Measurements from ENCODE around the gene SPOCK2. TPM values are rescaled to one million over a fixed set of nuclear protein-coding genes. Genes with fewer than 3 reads are reported as not detected.

The SPOCK2 gene
- total RNA-seq, 4 donors from 2014 or later: 4.6 to 12.1 (median 7.8) TPM

DNA sequence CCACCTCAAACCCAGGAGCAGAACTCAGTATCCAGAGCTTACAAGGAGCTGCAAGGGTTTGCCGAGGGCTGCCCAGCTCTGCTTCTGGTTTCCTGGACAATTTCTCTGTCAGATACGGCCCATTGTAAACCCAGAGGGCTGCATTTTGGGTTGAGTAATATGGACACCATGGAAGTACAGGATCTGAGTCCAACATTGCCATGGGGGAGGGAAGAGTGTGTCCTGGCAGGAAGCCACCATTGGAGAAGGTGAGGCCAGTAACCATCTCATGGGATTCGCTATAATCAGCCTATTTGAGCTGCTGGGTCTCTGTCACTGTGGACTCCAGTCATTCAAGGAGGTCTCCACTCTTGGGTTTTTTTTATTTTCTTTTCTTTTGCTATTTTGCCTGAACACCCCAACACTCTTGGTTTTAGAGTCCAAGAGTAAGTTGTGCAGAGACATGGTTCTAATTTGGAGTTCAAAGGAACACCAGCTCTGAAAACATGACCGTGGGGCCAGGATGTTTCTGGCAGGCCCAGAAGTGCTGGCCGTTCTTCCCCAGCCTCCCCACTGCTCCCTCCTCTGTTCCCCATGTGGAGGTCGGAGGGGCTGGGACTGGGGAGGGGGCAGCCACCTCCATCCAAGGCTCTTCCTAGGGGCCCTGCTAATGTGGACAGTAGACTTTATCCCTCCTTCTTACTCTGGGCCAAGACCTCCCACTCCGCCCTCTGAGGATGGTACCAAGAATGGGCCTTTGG, 77.9 kb downstream of the SPOCK2 start:
- H3K4me1 ChIP-seq: peaks cover 74 to 78% (median 77%) of the 10 kb centered on the region in 4 donors
- H3K4me3 ChIP-seq: peak overlapping the region in 1 of 4 donors; percentile 3
- TF ChIP-seq POLR2A (IDR thresholded peaks at IDR 0.05; ENCODE audit: low read depth) (no peak), POLR2AphosphoS5 (IDR thresholded peaks at IDR 0.05) (no peak), EP300 (IDR thresholded peaks at IDR 0.05) (no peak)
- TF ChIP-seq, protein P1, sequence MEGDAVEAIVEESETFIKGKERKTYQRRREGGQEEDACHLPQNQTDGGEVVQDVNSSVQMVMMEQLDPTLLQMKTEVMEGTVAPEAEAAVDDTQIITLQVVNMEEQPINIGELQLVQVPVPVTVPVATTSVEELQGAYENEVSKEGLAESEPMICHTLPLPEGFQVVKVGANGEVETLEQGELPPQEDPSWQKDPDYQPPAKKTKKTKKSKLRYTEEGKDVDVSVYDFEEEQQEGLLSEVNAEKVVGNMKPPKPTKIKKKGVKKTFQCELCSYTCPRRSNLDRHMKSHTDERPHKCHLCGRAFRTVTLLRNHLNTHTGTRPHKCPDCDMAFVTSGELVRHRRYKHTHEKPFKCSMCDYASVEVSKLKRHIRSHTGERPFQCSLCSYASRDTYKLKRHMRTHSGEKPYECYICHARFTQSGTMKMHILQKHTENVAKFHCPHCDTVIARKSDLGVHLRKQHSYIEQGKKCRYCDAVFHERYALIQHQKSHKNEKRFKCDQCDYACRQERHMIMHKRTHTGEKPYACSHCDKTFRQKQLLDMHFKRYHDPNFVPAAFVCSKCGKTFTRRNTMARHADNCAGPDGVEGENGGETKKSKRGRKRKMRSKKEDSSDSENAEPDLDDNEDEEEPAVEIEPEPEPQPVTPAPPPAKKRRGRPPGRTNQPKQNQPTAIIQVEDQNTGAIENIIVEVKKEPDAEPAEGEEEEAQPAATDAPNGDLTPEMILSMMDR (IDR thresholded peaks at IDR 0.05): no peak
- no peak for DNase-seq (ENCODE audit: extremely low spot score)
- intact Hi-C loops (cut with DNase I): no loop called here
- no peaks in the 10 kb centered on the region for H3K27me3 ChIP-seq
- H3K36me3 ChIP-seq: peaks cover 14 to 44% (median 32%) of the 10 kb centered on the region in 4 donors
- 66% methylated on average over 6 of the region's 7 CpGs for WGBS
- H3K9me3 ChIP-seq: no peaks in the 10 kb centered on the region
- H3K27ac ChIP-seq (replicated peaks in 1 of 4): peak overlapping the region; percentile 90 to 94 (median 92)

DNA sequence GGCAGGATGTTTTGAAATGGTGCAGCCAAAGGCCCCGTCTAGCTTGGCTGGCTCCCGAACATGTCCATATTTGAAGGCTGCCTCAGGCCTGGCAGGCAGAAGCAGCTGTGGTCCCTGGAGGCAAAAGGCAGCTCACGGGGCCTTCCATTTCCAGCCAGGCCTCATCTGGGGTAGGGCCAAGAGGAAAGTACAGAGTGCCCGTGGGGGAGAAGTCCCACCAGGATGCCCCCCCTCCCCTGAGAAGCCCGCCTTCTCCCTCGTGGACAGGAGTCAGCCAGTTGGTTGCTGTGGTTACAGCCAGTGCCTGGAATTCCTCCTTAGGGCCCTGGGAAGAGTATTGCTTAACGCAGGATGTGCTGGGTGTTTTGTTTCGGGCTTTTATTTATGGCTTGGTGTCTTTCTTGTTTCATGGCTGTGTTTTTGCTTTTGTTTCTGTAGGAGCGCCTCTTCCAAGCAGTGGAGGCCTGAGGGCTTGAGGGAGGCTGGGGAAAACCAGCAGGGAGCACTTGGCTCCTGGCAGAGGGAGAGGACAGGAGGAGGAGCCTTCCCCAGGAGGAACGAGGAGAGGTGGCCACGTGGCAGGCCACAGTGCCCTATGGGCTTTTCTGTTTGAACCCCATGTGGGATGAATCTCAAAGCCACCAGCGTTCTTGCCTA, 78.8 kb downstream of the SPOCK2 start:
- Histone ChIP-seq H3K27ac (replicated peaks in 1 of 4) (peak overlapping the region; percentile 90 to 94 (median 92)), H3K4me1 (peaks cover 65 to 77% (median 74%) of the 10 kb centered on the region in 4 donors), H3K36me3 (peaks cover 14 to 50% (median 32%) of the 10 kb centered on the region in 4 donors), H3K9me3 (no peaks in the 10 kb centered on the region), H3K27me3 (no peaks in the 10 kb centered on the region), H3K4me3 (peak overlapping the region; percentile 3 to 22 (median 12))
- TF ChIP-seq POLR2AphosphoS5 (IDR thresholded peaks at IDR 0.05) (peak; percentile 79 to 87), POLR2A (IDR thresholded peaks at IDR 0.05; ENCODE audit: low read depth) (no peak), EP300 (IDR thresholded peaks at IDR 0.05) (peak; percentile 45)
- TF ChIP-seq, protein P1 (IDR thresholded peaks at IDR 0.05): no peak
- intact Hi-C loops (cut with DNase I): loop anchor here (2.0 kb wide), 1 partner anchor 45 kb away; the partner anchor contains the start of gene CHST3
- DNase-seq (ENCODE audit: extremely low spot score): peak; percentile 96
- WGBS: 24% methylated on average over 7 of the region's 12 CpGs

DNA sequence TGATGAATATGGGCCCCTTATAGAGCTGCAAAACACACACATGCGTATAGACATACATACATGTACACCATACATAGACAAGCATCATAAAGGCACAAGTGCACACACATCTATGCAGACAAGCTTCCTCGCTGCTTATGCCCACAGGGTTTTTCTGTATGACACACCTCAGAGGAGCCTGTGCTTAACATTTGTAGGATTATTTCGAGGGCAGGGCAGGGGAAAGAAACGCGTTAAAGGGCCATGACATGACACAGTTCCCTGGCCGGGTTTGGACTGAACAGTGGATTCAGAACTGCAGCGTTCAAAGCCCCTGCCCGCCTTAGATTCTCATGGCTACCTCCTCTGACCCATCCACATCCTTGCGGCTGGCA, 79.3 kb downstream of the SPOCK2 start:
- intact Hi-C loops (cut with DNase I): loop anchor here (2.0 kb wide), 1 partner anchor 44 kb away; the partner anchor contains the start of gene CHST3
- DNase-seq (ENCODE audit: extremely low spot score): no peak
- no peaks in the 10 kb centered on the region for H3K9me3 ChIP-seq
- no peaks in the 10 kb centered on the region for H3K27me3 ChIP-seq
- TF ChIP-seq POLR2AphosphoS5 (IDR thresholded peaks at IDR 0.05) (no peak), EP300 (IDR thresholded peaks at IDR 0.05) (no peak), POLR2A (IDR thresholded peaks at IDR 0.05; ENCODE audit: low read depth) (no peak)
- TF ChIP-seq, protein P1 (IDR thresholded peaks at IDR 0.05): no peak
- H3K36me3 ChIP-seq: peaks cover 14 to 51% (median 32%) of the 10 kb centered on the region in 4 donors
- H3K27ac ChIP-seq (replicated peaks in 1 of 4): peak overlapping the region; percentile 90 to 94 (median 92)
- H3K4me1 ChIP-seq: peaks cover 61 to 77% (median 71%) of the 10 kb centered on the region in 4 donors
- peak overlapping the region in 3 of 4 donors; percentile 5 to 22 (median 19) for H3K4me3 ChIP-seq
- 16% methylated on average over 8 of the region's 9 CpGs for WGBS

Other genes starting within 250 kb of the SPOCK2 start
- 100 to 1,000 TPM; 537 to 740 (median 698) TPM for gene PSAP, start 237.3 kb downstream of the SPOCK2 start, total RNA-seq
- 10 to 100 TPM; 24.1 to 43.0 (median 38.7) TPM for gene CHST3, start 124.2 kb downstream of the SPOCK2 start, total RNA-seq
- 100 to 1,000 TPM; 106 to 157 (median 143) TPM for gene ANAPC16, start 127.5 kb upstream of the SPOCK2 start, total RNA-seq
- 10 to 100 TPM; 23.5 to 37.8 (median 29.8) TPM for gene ASCC1, start 127.7 kb upstream of the SPOCK2 start, total RNA-seq
- gene DDIT4, start 185.4 kb upstream of the SPOCK2 start, total RNA-seq: 100 to 1,000 TPM in 3 of 4 donors, 10 to 100 TPM in 1; 77.4 to 247 (median 146) TPM

Data from esophagus muscularis mucosa (tissue), 4 donors.